Stimulated activated CD4-positive, alpha-beta T cell treated with anti-CD3 and anti-CD28 coated beads, Interleukin-1b, Interleukin-23, amount 100 ng/mL, for 48 hours (primary cell): ENCODE measurements around the gene PLPP7.
"Not testable (repeated sequence)": the region's sequence is repeated elsewhere in the genome, so short reads cannot be mapped to it uniquely, and the experiment has no call there.

Experiments
- DNase-seq: peaks from one replicate; pipeline ENCODE4 v3.0.0-alpha.2; 2020

Gene PLPP7

GRCh38 chr9:131307974-131308373 lies 18.5 kb downstream of the PLPP7 start:
- no peak for DNase-seq

- no peak for DNase-seq
Measured at GRCh38 chr9:131308452-131308851, 18.9 kb downstream of the PLPP7 start.

- no peak for DNase-seq
Measured at GRCh38 chr9:131308906-131309529, 19.5 kb downstream of the PLPP7 start.

- DNase-seq = no peak
Measured at GRCh38 chr9:131309530-131310276, 20.2 kb downstream of the PLPP7 start.

GRCh38 chr9:131310833-131311554 lies 21.5 kb downstream of the PLPP7 start:
- DNase-seq = peak; percentile 80

- DNase-seq = no peak
Measured at GRCh38 chr9:131312246-131312645, 22.7 kb downstream of the PLPP7 start.

- no peak for DNase-seq
Measured at GRCh38 chr9:131312822-131313770, 23.6 kb downstream of the PLPP7 start.

- DNase-seq = no peak
Measured at GRCh38 chr9:131318231-131319085, 28.9 kb downstream of the PLPP7 start.

- no peak for DNase-seq
Measured at GRCh38 chr9:131319486-131319885, 30.0 kb downstream of the PLPP7 start.

- no peak for DNase-seq
Measured at GRCh38 chr9:131320031-131320685, 30.6 kb downstream of the PLPP7 start.

GRCh38 chr9:131323629-131324028 lies 34.1 kb downstream of the PLPP7 start:
- DNase-seq = no peak

GRCh38 chr9:131324736-131325679 lies 35.5 kb downstream of the PLPP7 start:
- DNase-seq = no peak

- no peak for DNase-seq
Measured at GRCh38 chr9:131329241-131329641, 39.7 kb downstream of the PLPP7 start.

- no peak for DNase-seq
Measured at GRCh38 chr9:131330814-131331600, 41.5 kb downstream of the PLPP7 start.

- not testable (repeated sequence) for DNase-seq
Measured at GRCh38 chr9:131331996-131332395, 42.5 kb downstream of the PLPP7 start.

GRCh38 chr9:131333771-131334628 lies 44.5 kb downstream of the PLPP7 start:
- DNase-seq = no peak

- DNase-seq = no peak
Measured at GRCh38 chr9:131334629-131335367, 45.3 kb downstream of the PLPP7 start.
